Common myeloid progenitor, CD34-positive (primary cell): ENCODE results near the gene ZNF578.
"Not testable (repeated sequence)": the region's sequence is repeated elsewhere in the genome, so short reads cannot be mapped to it uniquely, and the experiment has no call there.

Experiments
- CTCF ChIA-PET: fragments of 350-600 bp; sonication (Branson Sonifier 250); formaldehyde crosslinking; loops from one replicate; lab custom pipeline; 2021; ENCODE audit warnings: antibody characterized with exemption; lab: Charles Lee
- POLR2A ChIA-PET: fragments of 350-600 bp; sonication (Branson Sonifier 250); formaldehyde crosslinking; loops from one replicate; lab custom pipeline; 2021; ENCODE audit warnings: antibody characterized with exemption; lab: Charles Lee
- DNase-seq, 3 donors: peaks; one replicate each; pipeline versions ENCODE4 v3.0.0 to v3.0.0-alpha.2; 2013
- H3K27ac ChIP-seq, 2 experiments: 1 replicate in 1 of 2; 2 replicates in 1 of 2; pipeline ENCODE4 v1.7.0; 2013; ENCODE audit warnings: inconsistent platforms in 2 of 2, low read length in 2 of 2, mild to moderate bottlenecking in 2 of 2, low read depth in 1 of 2, moderate library complexity in 1 of 2; ENCODE audit not compliant: severe bottlenecking in 2 of 2, insufficient read depth in 1 of 2, poor library complexity in 1 of 2
- H3K27me3 ChIP-seq, 5 experiments: replicated peaks in 2 of 5; 1 replicate in 3 of 5; 2 replicates in 2 of 5; pipeline versions ENCODE4 v1.6.1 to v1.7.0; 2013; ENCODE audit warnings: low read length in 4 of 5, mild to moderate bottlenecking in 2 of 5, moderate library complexity in 2 of 5, inconsistent platforms in 1 of 5; ENCODE audit not compliant: insufficient read depth in 5 of 5, control insufficient read depth in 4 of 5
- H3K36me3 ChIP-seq, 4 experiments: 1 replicate in 2 of 4; 2 replicates in 2 of 4; pipeline versions ENCODE4 v1.6.1 to v1.7.0; 2013; ENCODE audit warnings: low read length in 3 of 4, control low read depth in 1 of 4, mild to moderate bottlenecking in 1 of 4; ENCODE audit not compliant: control insufficient read depth in 4 of 4, insufficient read depth in 4 of 4
- H3K4me1 ChIP-seq, 4 experiments: 1 replicate in 3 of 4; 2 replicates in 1 of 4; pipeline versions ENCODE4 v1.6.1 to v1.7.1; 2013; ENCODE audit warnings: low read length in 3 of 4, mild to moderate bottlenecking in 3 of 4, control low read depth in 1 of 4, inconsistent platforms in 1 of 4, moderate library complexity in 1 of 4; ENCODE audit not compliant: control insufficient read depth in 4 of 4, insufficient read depth in 4 of 4; ENCODE audit errors: control extremely low read depth in 1 of 4
- H3K4me3 ChIP-seq, 7 experiments: 1 replicate in 4 of 7; 2 replicates in 3 of 7; pipeline versions ENCODE4 v1.5.1 to v1.7.0; 2013; ENCODE audit warnings: mild to moderate bottlenecking in 7 of 7, low read length in 6 of 7, moderate library complexity in 6 of 7, inconsistent platforms in 2 of 7, low read depth in 2 of 7, control low read depth in 1 of 7; ENCODE audit not compliant: insufficient read depth in 4 of 7, control insufficient read depth in 1 of 7; ENCODE audit errors: extremely low read depth in 1 of 7
- H3K9me3 ChIP-seq, 5 experiments: 1 replicate in 4 of 5; 2 replicates in 1 of 5; pipeline versions ENCODE4 v1.6.1 to v1.7.1; 2013; ENCODE audit warnings: low read length in 4 of 5, mild to moderate bottlenecking in 2 of 5, inconsistent platforms in 1 of 5, low read depth in 1 of 5, moderate library complexity in 1 of 5; ENCODE audit not compliant: control insufficient read depth in 4 of 5, insufficient read depth in 2 of 5; ENCODE audit errors: control extremely low read depth in 1 of 5
- WGBS: methylation state at CpG from one replicate; pipeline ENCODE4 v1.1.5; 2013; ENCODE audit not compliant: insufficient coverage; 5-methylcytosine and 5-hydroxymethylcytosine counted together

Gene ZNF578

DNA sequence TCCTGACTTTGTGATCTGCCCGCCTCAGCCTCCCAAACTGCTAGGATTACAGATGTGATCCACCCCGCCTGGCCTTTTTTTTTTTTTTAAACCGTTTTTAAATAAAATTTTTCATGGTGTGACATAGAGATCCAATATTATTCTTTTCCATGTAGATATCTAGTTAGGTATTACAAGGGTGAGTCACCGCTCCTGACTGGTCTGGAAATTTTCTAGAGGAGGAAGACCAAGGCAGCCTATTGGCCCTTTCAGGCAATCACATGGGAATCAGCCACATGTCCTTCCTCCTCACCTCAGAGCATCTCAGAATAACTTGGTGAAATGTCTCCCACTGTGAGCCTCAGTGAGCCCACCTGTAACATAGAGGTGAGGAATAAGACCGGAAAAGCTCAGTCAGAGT lies 87.8 kb downstream of the ZNF578 start:
- Histone ChIP-seq H3K36me3 (peaks cover 8 to 59% (median 34%) of the 10 kb centered on the region in 4 experiments), H3K4me1 (peaks cover 0 to 12% (median 8%) of the 10 kb centered on the region in 4 experiments), H3K9me3 (peaks cover 0 to 47% (median 32%) of the 10 kb centered on the region in 5 experiments)
- H3K27ac ChIP-seq, POLR2A ChIA-PET, H3K4me3 ChIP-seq, DNase-seq, H3K27me3 ChIP-seq, CTCF ChIA-PET: not testable (repeated sequence)
- 100% methylated on average over 2 of the region's 5 CpGs for WGBS

DNA sequence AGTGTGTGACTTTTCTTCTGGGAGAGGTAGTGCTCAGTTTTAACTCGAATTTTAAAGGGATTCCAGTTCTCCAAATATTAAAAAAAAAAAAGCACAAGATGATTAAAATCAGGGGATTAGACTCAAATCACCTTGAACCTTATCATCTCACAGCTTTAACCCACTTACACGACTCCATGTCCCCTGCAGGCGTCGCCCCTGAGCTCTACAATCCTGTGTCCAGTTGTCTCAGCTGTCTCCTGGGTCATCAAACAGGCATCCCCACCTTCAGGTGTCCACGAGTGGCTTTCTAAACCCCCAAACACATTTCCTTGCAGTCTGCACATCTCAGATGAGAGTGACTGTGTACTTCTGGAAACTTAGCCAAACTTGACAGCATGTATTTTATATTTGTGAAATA lies 88.3 kb downstream of the ZNF578 start:
- WGBS = 95% methylated on average over 4 of the region's 5 CpGs
- Histone ChIP-seq H3K27ac (no peak overlapping the region), H3K9me3 (peaks cover 0 to 51% (median 35%) of the 10 kb centered on the region in 5 experiments), H3K4me1 (peaks cover 0 to 9% (median 4%) of the 10 kb centered on the region in 4 experiments), H3K4me3 (no peak overlapping the region), H3K36me3 (peaks cover 8 to 63% (median 36%) of the 10 kb centered on the region in 4 experiments), H3K27me3 (no peaks in the 10 kb centered on the region)
- ChIA-PET CTCF (no interaction called here), POLR2A (no interaction called here)
- no peak for DNase-seq

DNA sequence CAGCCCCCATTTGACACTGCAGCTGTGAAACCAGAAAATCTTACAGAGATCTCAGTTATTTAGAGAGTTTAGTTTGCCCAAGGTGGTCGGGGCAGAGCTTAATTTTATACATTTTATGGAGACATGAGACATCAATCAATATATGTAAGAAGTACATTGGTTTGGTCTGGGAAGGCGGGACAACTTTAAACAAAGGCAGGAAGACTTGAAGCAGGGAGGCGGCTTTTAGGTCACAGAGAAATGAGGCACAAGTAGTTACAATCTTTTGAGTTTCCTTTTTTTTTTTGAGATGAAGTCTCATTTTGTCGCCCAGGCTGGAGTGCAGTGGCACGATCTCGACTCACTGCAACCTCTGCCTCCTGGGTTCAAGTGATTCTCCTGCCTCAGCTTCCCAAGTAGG lies 89.2 kb downstream of the ZNF578 start:
- DNase-seq, POLR2A ChIA-PET, H3K4me1 ChIP-seq, H3K27me3 ChIP-seq, CTCF ChIA-PET, H3K4me3 ChIP-seq, H3K27ac ChIP-seq: not testable (repeated sequence)
- Histone ChIP-seq H3K36me3 (peaks cover 12 to 72% (median 42%) of the 10 kb centered on the region in 4 experiments), H3K9me3 (peaks cover 0 to 56% (median 43%) of the 10 kb centered on the region in 5 experiments)
- WGBS = 100% methylated on average over 5 of the region's 6 CpGs

DNA sequence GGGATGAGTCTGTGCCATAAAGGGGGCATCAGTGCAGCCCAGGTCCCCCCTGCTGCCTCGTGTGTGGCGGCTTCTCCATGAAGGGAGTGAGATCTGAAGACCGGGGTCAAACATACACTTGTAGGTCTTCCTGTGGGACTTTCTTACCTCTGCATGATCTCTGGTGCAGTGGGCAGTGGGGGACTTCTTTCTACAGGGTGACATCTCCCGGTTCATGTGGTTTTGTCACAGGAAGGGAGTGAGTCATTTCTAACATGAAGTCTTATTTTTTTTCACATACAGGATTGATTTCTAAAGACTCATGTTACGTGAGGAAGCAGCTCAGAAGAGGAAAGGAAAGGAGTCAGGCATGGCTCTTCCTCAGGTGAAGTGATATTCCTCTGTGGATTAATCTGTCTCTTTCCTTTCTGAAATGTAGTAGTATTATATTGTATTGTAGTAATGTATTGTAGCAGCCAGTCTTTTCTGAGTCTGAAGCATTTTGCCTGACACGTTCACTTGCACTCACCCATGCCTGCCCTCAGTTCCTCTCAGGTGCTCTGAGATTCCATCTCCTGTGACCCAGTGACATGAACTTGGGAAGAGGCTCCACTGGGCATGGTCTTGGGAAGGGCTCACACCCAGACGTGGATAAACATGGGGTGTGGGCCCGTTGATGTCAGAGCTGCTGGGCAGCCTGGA lies 89.8 kb downstream of the ZNF578 start:
- CTCF ChIA-PET = no interaction called here
- WGBS = 94% methylated on average over 5 of the region's 8 CpGs
- H3K4me1 ChIP-seq = peaks cover 0 to 9% (median under 1%) of the 10 kb centered on the region in 4 experiments
- peak in 2 of 3 donors; percentile 40 to 49 for DNase-seq
- H3K9me3 ChIP-seq = peaks cover 0 to 60% (median 48%) of the 10 kb centered on the region in 5 experiments
- H3K36me3 ChIP-seq = peaks cover 15 to 78% (median 44%) of the 10 kb centered on the region in 4 experiments
- POLR2A ChIA-PET = no interaction called here
- no peaks in the 10 kb centered on the region for H3K27me3 ChIP-seq
- no peak overlapping the region for H3K4me3 ChIP-seq
- H3K27ac ChIP-seq = no peak overlapping the region

DNA sequence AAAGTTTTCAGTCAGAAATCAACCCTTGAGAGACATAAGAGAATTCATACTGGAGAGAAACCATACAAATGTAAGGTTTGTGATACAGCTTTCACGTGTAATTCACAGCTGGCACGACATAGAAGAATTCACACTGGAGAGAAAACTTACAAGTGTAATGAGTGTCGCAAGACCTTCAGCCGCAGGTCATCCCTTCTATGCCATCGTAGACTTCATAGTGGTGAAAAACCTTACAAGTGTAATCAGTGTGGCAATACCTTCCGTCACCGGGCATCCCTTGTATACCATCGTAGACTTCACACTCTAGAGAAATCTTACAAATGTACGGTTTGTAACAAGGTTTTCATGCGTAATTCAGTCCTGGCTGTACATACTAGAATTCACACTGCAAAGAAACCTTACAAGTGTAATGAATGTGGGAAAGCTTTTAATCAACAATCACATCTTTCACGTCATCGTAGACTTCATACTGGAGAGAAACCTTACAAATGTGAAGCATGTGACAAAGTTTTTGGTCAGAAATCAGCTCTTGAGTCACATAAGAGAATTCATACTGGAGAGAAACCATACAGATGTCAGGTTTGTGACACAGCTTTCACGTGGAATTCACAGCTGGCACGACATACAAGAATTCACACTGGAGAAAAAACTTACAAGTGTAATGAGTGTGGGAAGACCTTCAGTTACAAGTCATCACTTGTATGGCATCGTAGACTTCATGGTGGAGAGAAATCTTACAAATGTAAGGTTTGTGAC lies 101.0 kb downstream of the ZNF578 start:
- ChIA-PET POLR2A (no interaction called here), CTCF (no interaction called here)
- Histone ChIP-seq H3K27me3 (no peaks in the 10 kb centered on the region), H3K36me3 (peaks cover 29 to 83% (median 47%) of the 10 kb centered on the region in 4 experiments), H3K9me3 (peaks cover 13 to 85% (median 67%) of the 10 kb centered on the region in 5 experiments), H3K27ac (no peak overlapping the region), H3K4me3 (peak overlapping the region in 1 of 7 experiments; percentile 4), H3K4me1 (no peaks in the 10 kb centered on the region)
- DNase-seq = no peak
- over 99% methylated on average over 12 of the region's 15 CpGs for WGBS

DNA sequence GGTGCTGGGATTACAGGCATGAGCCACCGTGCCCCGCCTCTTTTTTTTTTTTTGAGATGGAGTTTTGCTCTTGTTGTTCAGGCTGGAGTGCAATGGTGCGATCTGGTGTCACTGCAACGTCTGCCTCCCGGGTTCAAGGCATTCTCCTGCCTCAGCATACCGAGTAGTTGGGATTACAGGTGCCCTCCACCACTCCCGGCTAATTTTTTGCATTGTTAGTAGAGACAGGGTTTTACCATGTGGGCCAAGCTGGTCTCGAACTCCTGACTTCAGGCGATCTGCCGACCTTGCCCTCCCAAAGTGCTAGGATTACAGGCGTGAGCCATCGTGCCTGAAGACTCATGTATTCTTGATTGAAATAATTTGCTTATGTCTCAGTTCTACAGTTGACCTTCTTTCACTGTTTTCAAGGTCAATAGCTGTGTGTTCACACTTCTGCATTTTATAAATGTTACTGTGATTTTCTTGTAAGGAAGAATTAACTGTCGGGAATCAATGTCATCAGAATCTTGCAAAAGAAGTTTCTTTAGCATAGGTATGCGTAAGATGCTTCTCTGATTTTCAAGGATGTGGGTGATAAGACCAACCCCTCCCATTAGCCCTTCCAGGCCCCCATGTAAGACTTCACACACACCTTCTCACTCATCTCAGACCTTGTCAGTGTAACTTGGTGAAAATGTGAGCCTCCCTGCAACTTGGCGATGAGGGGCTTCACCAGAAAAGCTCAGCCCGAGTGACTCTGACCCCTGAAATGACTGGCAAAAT lies 104.1 kb downstream of the ZNF578 start:
- no peak for DNase-seq
- Histone ChIP-seq H3K9me3 (peaks cover 22 to 86% (median 76%) of the 10 kb centered on the region in 5 experiments), H3K4me1 (no peaks in the 10 kb centered on the region), H3K27ac (no peak overlapping the region), H3K36me3 (peaks cover 29 to 81% (median 50%) of the 10 kb centered on the region in 4 experiments), H3K4me3 (no peak overlapping the region), H3K27me3 (no peaks in the 10 kb centered on the region)
- 97% methylated on average over 6 of the region's 16 CpGs for WGBS
- ChIA-PET POLR2A (no interaction called here), CTCF (no interaction called here)
